ENCODE data around the gene ANP32E. TPM values are rescaled to one million over a fixed set of nuclear protein-coding genes. Genes with fewer than 3 reads are reported as not detected.
A peak's percentile ranks its signal among the peaks of the same experiment; 100 is the strongest.

ANP32E gene
- total RNA-seq, 1 experiment from 2014 or later = 105 TPM

DNA sequence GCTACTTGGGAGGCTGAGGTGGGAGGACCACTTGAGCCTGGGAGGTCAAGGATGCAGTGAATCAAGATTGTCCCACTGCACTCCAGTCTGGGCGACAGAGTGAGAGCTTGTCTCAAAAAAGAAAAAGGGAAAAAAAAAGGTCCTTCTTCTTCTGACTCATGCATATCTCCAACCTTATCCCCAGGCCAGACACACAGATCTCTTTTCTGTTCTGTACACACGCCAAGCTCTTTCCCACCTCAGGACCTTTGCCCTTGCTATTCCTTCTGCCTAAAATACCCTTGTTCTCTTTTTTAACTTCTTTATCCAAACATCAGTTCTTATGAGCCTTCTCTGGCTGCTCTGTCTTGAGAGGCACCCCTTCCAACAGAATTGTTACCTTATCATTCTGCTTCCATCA, 64.1 kb downstream of the ANP32E start:
- DNase-seq (ENCODE audit: low read depth) = no peak

DNA sequence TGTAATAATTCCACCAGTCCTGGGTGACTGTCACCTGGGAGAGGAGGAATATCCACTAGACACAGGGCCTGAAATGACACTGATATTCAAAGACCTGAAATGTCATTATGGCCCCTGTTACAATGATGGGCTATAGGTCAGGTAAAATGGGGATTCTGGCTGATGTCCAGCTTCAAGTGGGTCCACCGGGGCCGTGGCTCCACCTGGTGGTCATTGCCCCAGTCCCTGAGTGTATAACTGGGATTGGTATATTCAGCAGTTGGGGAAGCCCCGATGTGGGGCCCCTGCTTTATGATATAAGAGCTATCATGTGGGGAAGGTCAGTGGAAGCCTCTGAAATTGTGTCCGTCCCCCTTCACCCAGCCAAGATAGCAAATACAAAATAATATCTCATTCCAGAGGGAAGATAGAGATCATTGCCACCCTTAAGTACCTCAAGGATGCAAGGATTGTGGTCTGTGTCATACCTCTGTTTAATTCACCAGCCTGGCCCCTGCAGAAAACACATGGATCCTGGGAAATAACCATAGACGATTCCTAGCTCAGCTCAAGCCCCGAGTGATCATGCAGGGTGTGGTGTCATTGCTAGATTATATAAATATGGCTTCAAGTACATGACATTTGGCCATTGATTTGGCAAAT, 66.8 kb downstream of the ANP32E start:
- DNase-seq (ENCODE audit: low read depth) = peak; percentile 73

Other genes starting within 250 kb of the ANP32E start
- 12.8 and 13.0 TPM in 2 replicates for gene OTUD7B, start 225.4 kb downstream of the ANP32E start, total RNA-seq (2014; rRNA removed; shearing (Covaris generic))
- 48.5 and 53.0 TPM in 2 replicates for gene VPS45, start 168.3 kb downstream of the ANP32E start, total RNA-seq (2014; rRNA removed; shearing (Covaris generic))
- gene PLEKHO1, start 86.2 kb downstream of the ANP32E start, total RNA-seq (2014; rRNA removed; shearing (Covaris generic)) = 66.9 and 75.8 TPM in 2 replicates
- gene CA14, start 21.7 kb upstream of the ANP32E start, total RNA-seq (2014; rRNA removed; shearing (Covaris generic)) = not detected in 2 replicates
- gene APH1A, start 32.9 kb upstream of the ANP32E start, total RNA-seq (2014; rRNA removed; shearing (Covaris generic)) = 102 and 125 TPM in 2 replicates
- gene C1orf54, start 36.7 kb upstream of the ANP32E start, total RNA-seq (2014; rRNA removed; shearing (Covaris generic)) = 0.40 and 1.5 TPM in 2 replicates
- not detected in 2 replicates for gene CIART, start 46.4 kb upstream of the ANP32E start, total RNA-seq (2014; rRNA removed; shearing (Covaris generic))
- 77.0 and 92.7 TPM in 2 replicates for gene MRPS21, start 57.7 kb upstream of the ANP32E start, total RNA-seq (2014; rRNA removed; shearing (Covaris generic))
- gene PRPF3, start 85.4 kb upstream of the ANP32E start, total RNA-seq (2014; rRNA removed; shearing (Covaris generic)) = 58.7 and 72.8 TPM in 2 replicates
- gene RPRD2, start 128.0 kb upstream of the ANP32E start, total RNA-seq (2014; rRNA removed; shearing (Covaris generic)) = 8.5 and 9.2 TPM in 2 replicates

Measured in Daoy (cell line).